ENCODE measurements around the gene KCTD4. TPM values are rescaled to one million over a fixed set of nuclear protein-coding genes. Genes with fewer than 3 reads are reported as not detected.

The KCTD4 gene
- total RNA-seq, 4 donors from 2014 or later, result not detected

- H3K4me1 ChIP-seq, result peaks cover 0 to 9% of the 10 kb centered on the region in 2 donors
- DNase-seq (no peak), ATAC-seq (no peak)
- in situ Hi-C loops (cut with MboI; ENCODE audit: low sequenced_read_pairs in 4 of 4) (no loop called here), intact Hi-C loops (cut with DNase I; ENCODE audit: low total_unique reads) (no loop called here)
- H3K27me3 ChIP-seq, result no peaks in the 10 kb centered on the region
- TF ChIP-seq POLR2A (IDR thresholded peaks at IDR 0.05), result no peak
- TF ChIP-seq CTCF (IDR thresholded peaks at IDR 0.05 in 4 of 5, conservative IDR thresholded peaks at IDR 0.05 in 1 of 5), result no peak
- H3K27ac ChIP-seq, result no peak overlapping the region
- no peak overlapping the region for H3K4me3 ChIP-seq
- H3K36me3 ChIP-seq, result no peaks in the 10 kb centered on the region
- no peaks in the 10 kb centered on the region for H3K9me3 ChIP-seq
Measured at GRCh38 chr13:45149964-45150363, 50.9 kb downstream of the KCTD4 start.

GRCh38 chr13:45143346-45143751, 57.5 kb downstream of the KCTD4 start:
- H3K9me3 ChIP-seq, result no peaks in the 10 kb centered on the region
- no peaks in the 10 kb centered on the region for H3K4me1 ChIP-seq
- DNase-seq (no peak), ATAC-seq (no peak)
- in situ Hi-C loops (cut with MboI; ENCODE audit: low sequenced_read_pairs in 4 of 4), result no loop called here
- intact Hi-C loops (cut with DNase I; ENCODE audit: low total_unique reads), result no loop called here
- TF ChIP-seq POLR2A (IDR thresholded peaks at IDR 0.05) (no peak), CTCF (IDR thresholded peaks at IDR 0.05 in 4 of 5, conservative IDR thresholded peaks at IDR 0.05 in 1 of 5) (no peak)
- no peak overlapping the region for H3K4me3 ChIP-seq
- no peak overlapping the region for H3K27ac ChIP-seq
- no peaks in the 10 kb centered on the region for H3K36me3 ChIP-seq
- no peaks in the 10 kb centered on the region for H3K27me3 ChIP-seq

Other genes starting within 250 kb of the KCTD4 start
- 1 to 10 TPM; 3.4 to 5.3 (median 4.5) TPM for gene NUFIP1, start 211.6 kb downstream of the KCTD4 start, total RNA-seq
- gene GPALPP1, start 211.5 kb downstream of the KCTD4 start, total RNA-seq, result 10 to 100 TPM in 2 of 4 donors, 1 to 10 TPM in 2; 6.4 to 16.2 (median 9.6) TPM
- 10 to 100 TPM; 11.5 to 16.9 (median 13.3) TPM for gene GTF2F2, start 80.5 kb downstream of the KCTD4 start, total RNA-seq
- gene TPT1, start 140.1 kb upstream of the KCTD4 start, total RNA-seq, result 1,000 to 10,000 TPM; 4,595 to 7,577 (median 5,951) TPM
- gene SLC25A30, start 217.3 kb upstream of the KCTD4 start, total RNA-seq, result 10 to 100 TPM in 3 of 4 donors, 1 to 10 TPM in 1; 4.2 to 27.1 (median 14.6) TPM

All from gastrocnemius medialis (tissue), 4 donors.